GM13977 (cell line): ENCODE measurements around the gene CD248.

Experiments used
- DNase-seq: peaks from one replicate; pipeline ENCODE4 v3.0.0; 2012; ENCODE audit warnings: low spot score
- in situ Hi-C: fragments of 300-500 bp; cut with MboI; formaldehyde crosslinking; loops from one replicate; pipeline ENCODE4 v1.12.0; 2022; ENCODE audit warnings: low sequenced_read_pairs, low pct_unique_long_range_greater_than_20kb, mixed read lengths, inconsistent platforms; ENCODE audit not compliant: unreplicated experiment
- TF ChIP-seq, protein P1 (sequence below): IDR thresholded peaks from 2 replicates; pipeline ENCODE4 v1.5.1; 2012; ENCODE audit warnings: mild to moderate bottlenecking, control low read depth; ENCODE audit not compliant: insufficient read depth; ENCODE audit errors: extremely low read depth, missing control alignments

CD248 gene

DNA sequence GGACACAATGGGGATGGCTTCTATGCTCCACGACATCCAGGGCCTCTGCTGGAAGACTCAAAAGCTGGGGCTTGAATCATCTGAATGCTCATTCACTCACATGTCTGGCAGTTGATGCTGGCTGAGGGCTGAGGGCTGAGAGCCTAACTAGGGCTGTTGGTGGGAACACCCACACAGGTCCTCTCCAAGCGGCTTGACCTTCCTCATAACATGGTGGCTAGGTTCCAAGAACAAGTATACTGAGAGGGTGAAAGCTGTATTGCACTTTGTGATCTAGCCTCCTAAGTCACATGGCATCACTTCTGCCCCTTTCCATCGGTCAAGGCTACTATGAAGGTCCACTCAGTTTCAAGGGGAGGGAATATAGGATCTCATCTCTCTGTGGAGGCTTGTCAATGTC, 17.7 kb downstream of the CD248 start:
- TF ChIP-seq, protein P1, sequence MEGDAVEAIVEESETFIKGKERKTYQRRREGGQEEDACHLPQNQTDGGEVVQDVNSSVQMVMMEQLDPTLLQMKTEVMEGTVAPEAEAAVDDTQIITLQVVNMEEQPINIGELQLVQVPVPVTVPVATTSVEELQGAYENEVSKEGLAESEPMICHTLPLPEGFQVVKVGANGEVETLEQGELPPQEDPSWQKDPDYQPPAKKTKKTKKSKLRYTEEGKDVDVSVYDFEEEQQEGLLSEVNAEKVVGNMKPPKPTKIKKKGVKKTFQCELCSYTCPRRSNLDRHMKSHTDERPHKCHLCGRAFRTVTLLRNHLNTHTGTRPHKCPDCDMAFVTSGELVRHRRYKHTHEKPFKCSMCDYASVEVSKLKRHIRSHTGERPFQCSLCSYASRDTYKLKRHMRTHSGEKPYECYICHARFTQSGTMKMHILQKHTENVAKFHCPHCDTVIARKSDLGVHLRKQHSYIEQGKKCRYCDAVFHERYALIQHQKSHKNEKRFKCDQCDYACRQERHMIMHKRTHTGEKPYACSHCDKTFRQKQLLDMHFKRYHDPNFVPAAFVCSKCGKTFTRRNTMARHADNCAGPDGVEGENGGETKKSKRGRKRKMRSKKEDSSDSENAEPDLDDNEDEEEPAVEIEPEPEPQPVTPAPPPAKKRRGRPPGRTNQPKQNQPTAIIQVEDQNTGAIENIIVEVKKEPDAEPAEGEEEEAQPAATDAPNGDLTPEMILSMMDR: no peak
- in situ Hi-C loops: no loop called here
- no peak for DNase-seq

DNA sequence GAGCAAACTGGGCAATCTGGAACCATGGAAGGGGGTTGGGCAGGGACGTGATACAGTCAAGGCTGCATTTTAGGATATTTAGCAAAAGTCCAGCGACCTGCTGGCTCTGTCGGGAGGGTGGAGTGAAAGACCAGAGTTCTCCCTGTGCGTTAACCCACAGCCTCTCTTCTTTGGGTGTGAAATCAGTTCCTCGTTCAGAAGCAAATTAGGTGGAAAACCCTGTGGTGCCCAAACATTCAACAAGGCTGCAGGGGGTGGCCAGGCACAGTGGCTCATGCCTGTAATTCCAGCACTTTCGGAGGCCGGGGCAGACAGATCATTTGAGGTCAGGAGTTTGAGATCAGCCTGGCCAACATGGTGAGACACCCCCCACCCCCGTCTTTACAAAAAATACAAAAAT, 19.2 kb downstream of the CD248 start:
- in situ Hi-C loops: no loop called here
- no peak for DNase-seq
- TF ChIP-seq, protein P1: no peak

DNA sequence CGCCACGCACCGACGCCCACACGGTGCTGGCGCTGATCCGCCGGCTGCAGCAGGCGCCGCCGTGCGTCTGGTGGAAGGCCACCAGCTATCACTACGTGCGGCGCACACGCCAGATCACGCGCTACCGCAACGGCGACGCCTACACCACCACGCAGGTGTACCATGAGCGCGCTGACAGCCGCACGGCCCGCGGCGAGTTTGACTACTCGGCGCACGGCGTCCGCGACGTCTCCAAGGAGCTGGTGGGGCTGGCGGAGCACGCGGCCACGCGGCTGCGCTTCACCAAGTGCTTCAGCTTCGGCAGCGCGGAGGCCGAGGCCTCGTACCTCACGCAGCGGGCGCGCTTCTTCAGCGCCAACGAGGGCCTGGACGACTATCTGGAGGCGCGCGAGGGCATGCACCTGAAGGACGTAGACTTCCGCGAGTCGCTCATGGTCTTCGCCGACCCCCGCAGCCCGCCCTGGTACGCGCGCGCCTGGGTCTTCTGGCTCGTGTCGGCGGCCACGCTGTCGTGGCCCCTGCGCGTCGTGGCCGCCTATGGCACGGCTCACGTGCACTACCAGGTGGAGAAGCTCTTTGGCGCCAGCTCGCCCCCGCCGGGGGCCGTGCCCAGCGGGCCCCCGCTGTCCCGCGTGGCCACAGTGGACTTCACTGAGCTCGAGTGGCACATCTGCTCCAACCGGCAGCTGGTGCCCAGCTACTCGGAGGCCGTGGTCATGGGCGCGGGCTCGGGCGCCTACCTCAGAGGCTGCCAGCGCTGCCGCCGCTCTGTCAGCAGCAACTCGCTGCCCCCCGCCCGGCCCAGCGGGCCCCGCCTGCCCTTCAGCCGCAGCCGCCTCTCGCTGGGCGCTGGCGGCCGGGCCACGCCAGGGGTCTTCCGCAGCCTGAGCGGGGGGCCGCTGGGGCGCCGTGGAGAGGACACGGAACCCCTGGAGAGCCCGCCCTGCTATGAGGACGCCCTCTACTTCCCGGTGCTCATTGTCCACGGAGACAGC, 21.9 kb downstream of the CD248 start:
- no peak for DNase-seq
- in situ Hi-C loops: no loop called here
- TF ChIP-seq, protein P1: no peak

DNA sequence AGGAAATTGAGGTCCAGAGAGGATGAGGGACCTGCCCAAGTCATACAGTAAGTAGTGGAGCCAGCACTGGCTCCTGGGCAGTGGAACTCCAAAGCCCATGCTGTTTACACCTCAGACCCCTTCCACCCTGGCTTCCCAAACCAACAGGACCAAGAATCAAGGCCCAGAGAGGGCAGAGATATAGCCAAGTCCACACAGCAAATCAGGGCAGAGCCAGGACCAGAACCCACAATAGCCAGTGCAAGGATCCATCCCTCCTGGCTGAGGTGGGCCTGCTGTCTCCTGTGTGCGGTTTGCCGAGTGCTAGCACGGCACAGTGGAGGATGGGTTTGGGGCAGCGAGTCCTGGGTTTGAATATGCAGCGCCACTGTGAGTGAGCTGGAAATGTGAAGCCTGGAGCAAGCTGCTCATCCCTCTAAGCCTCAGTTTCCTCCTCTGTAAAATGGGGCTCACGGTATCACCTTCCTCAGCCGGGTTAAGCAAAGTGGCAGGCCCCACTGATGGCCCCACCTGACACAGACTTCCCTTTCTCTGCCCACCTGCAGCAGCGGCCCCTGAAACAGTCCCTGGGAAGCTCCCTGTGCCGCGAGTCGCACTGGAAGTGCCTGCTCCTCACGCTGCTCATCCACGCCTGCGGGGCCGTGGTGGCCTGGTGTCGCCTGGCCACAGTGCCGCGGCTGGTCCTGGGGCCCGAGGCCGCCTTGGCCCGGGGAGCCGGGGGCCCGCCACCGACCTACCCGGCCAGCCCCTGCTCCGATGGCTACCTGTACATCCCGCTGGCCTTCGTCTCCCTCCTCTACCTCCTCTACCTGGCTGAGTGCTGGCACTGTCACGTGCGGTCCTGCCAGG, 22.8 kb downstream of the CD248 start:
- TF ChIP-seq, protein P1: no peak
- no peak for DNase-seq
- in situ Hi-C loops: no loop called here

DNA sequence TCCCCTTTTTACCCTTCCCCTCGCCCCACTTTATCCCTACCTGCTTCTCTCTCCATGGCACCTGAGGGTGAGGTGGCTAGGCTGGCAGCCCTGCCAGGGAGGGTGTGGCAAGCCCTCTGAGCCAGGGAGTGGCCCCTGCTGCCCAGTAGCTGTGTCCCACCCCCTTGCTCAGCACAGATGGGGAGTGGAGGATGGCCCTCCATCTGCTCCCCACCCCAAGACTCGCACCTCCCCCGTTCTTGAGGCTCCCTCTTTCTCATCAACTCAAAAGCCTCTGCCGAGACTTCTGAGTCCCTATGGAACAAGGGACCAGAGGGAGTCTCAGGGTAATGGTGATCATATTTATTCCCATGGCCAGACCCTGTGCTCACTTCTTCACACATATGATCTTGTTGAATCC, 23.5 kb downstream of the CD248 start:
- DNase-seq: no peak
- TF ChIP-seq, protein P1: no peak
- in situ Hi-C loops: no loop called here

DNA sequence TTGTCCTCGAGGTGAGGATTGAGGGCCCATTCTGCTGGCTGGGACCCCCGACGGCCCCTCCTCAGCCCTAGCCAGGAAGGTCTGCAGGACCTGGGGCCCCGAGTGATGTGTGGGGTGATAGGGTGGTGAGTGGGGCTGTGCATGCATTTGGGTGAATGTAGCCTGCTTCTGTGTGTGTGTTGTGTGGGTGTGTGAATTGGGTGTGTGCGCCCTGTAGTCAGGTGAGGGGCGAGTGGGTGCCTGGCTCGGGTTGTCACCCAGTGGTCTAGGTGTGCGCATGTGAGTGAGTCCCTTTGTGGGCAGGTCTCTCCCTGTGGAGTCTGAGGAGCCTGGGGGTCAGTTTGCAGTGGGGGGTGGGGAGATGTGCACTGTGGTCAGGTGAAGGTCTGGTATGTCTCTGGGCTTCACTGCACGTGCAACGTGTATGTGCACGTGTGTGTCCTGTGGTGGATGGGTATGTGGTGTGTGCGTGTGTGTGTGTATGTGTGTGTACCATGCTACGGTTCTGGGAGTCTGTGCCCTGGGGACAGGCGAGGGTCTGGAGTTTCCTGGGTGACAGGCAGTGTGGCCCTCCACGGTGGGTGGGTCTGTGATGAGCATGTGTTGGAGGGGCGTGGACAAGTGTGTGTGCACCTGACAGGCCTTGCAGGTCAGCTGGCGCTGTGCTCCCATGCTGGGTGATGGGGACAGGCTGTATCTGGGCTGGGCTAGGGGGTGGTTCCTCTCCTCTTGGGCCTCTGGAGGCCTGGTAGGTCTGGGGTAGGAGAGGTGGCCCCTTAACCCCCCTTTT, 24.1 kb downstream of the CD248 start:
- TF ChIP-seq, protein P1: no peak
- no peak for DNase-seq
- in situ Hi-C loops: no loop called here
